GM21737 (cell line): ENCODE results near the gene FRMD8.

ENCODE experiments used
- ATAC-seq: cut with Tn5 transposase; IDR thresholded peaks from one replicate; pipeline ENCODE4 v1.9.1; 2021; ENCODE audit warnings: mild to moderate bottlenecking, moderate library complexity; ENCODE audit not compliant: unreplicated experiment

The FRMD8 gene

GRCh38 chr11:65424205-65425104, 38.0 kb downstream of the FRMD8 start:
- no peak for ATAC-seq

DNA sequence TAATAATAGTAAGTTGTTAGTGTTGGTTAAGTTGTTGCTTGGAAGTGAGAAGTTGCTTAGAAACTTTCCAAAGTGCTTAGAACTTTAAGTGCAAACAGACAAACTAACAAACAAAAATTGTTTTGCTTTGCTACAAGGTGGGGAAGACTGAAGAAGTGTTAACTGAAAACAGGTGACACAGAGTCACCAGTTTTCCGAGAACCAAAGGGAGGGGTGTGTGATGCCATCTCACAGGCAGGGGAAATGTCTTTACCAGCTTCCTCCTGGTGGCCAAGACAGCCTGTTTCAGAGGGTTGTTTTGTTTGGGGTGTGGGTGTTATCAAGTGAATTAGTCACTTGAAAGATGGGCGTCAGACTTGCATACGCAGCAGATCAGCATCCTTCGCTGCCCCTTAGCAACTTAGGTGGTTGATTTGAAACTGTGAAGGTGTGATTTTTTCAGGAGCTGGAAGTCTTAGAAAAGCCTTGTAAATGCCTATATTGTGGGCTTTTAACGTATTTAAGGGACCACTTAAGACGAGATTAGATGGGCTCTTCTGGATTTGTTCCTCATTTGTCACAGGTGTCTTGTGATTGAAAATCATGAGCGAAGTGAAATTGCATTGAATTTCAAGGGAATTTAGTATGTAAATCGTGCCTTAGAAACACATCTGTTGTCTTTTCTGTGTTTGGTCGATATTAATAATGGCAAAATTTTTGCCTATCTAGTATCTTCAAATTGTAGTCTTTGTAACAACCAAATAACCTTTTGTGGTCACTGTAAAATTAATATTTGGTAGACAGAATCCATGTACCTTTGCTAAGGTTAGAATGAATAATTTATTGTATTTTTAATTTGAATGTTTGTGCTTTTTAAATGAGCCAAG, 38.9 kb downstream of the FRMD8 start:
- ATAC-seq = no peak

DNA sequence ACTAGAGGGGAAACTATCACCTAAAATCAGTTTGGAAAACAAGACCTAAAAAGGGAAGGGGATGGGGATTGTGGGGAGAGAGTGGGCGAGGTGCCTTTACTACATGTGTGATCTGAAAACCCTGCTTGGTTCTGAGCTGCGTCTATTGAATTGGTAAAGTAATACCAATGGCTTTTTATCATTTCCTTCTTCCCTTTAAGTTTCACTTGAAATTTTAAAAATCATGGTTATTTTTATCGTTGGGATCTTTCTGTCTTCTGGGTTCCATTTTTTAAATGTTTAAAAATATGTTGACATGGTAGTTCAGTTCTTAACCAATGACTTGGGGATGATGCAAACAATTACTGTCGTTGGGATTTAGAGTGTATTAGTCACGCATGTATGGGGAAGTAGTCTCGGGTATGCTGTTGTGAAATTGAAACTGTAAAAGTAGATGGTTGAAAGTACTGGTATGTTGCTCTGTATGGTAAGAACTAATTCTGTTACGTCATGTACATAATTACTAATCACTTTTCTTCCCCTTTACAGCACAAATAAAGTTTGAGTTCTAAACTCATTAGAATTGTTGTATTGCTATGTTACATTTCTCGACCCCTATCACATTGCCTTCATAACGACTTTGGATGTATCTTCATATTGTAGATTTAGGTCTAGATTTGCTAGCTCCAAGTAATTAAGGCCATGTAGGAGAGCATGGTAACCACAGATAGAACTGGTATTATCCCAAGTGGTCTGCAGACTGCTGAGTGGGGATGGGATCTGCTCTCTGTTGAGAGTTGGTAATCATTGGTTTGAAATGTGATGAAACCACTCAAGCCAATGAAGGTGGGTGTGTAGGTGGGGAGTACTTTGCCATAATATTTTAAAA, 39.8 kb downstream of the FRMD8 start:
- no peak for ATAC-seq

DNA sequence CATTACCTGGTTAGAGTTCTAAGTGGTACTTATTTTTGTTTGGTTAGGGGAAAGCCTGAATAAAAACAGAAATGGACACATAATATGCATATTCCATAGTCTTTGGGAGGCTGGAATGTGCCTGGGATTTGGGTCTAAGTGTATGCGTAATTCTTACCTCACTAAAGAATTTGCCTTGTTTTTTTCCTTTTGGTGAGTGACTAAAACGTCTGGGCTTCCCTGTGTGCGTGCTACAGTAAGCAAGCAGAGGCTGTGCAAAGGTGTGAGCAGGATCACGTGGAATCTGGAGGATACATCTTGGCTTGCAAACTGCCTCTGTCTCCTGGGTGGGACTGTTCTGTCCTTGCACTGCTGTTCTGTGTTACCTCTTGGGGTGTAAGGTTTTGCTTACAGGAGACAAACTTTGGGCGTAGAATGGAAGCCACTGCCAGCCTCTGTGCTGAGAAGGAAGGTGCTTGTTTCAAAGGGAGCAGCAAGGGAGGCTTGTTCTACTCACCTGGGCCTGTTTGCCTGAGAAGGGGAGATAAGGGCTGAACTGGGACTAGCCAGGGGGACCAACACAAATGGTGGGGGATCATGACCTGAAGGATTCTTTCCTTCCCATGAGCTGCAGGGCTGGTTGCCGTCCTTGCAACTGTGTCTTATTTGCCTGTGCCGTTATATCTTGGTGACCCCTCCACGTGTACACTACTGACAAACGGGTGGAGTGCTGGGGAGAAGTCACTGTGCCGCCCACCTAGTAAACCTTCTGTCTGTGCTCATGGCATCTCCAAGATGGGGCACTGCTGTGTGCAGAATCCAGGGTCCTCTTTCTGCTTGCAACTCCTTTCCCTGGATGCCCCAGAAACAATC, 40.6 kb downstream of the FRMD8 start:
- no peak for ATAC-seq

- ATAC-seq = no peak
Measured at GRCh38 chr11:65427691-65428577, 41.5 kb downstream of the FRMD8 start.

DNA sequence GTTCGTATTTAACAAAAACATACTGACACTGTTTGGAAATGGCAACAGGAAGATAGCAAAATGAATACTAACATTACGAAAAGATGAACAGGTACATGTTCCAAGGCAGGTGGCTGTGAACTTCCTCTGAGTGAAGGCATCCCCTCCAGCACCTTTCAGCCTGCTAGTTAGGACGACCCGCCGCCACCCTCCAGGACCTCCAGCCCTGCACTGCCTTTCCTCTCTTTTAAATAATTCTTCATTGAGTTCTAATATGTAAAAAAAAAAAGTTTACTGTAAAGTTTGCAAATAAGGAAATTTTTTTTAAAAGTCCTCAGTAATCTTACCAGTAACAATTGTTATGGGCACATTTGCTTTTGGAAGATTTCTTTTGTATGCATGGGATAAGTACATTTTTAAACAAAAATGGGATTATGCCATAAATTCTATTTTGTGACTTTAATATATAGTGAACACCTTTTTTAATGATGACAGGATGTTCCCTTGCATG, 42.2 kb downstream of the FRMD8 start:
- ATAC-seq = no peak

DNA sequence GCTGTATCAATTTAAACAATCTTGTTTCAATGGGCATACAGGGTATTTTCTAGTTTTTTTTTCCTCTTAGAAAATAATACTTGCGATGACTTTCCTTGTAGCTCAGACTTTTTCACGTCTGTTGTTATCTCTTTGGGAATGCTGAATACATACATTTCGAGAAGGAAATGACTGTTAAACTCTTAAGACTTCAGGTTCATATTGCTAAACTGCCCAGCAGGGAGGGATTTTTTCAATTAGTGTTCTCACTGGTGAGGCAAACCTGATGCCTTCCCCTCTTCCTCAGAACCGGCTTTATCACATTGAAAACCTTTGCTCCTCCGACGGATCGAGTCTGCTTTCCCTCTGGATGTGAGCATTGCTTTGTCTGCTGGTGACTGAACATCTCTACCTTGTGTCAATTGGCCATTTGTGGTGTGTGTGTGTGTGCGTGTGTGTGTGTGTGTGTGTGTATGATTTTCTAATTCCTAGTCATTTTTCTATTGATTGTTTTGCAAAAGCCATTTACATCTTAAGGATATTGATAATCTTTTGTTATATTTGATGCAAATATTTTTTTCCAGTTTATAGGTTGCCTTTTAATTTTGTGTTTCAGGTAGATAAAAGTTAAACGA, 42.7 kb downstream of the FRMD8 start:
- no peak for ATAC-seq

DNA sequence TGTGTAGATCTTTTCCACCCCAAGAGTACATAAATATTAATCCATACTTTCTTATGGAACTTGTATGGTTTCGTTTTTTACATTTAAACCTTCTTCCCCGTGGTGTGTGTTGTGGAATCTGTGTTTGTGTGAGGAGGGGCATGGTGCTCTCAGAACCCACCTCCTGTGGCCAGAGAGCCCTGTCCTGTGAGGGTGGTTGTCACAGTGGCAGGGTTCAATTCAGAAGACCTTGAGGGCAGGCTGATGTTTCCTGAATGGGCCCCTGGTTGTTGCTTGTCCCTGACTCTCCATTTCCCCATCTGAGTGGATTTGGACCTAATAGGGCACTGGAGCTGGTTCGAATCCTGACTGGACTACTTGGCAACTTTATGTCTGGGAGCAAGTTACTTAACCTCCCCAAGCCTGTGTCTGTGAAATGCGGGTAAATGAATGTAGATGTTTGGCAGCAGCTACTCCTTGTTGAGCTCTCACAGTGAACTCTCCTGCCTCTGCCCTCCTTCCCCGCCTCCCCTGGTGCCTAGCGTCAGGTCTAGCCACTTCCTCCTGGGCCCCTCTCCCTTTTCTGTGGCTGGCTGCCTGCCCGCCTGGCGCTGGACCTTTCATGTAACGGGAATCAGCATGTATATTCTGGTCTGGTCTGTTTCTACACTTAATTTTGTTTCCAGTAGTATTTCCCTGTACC, 43.4 kb downstream of the FRMD8 start:
- no peak for ATAC-seq

DNA sequence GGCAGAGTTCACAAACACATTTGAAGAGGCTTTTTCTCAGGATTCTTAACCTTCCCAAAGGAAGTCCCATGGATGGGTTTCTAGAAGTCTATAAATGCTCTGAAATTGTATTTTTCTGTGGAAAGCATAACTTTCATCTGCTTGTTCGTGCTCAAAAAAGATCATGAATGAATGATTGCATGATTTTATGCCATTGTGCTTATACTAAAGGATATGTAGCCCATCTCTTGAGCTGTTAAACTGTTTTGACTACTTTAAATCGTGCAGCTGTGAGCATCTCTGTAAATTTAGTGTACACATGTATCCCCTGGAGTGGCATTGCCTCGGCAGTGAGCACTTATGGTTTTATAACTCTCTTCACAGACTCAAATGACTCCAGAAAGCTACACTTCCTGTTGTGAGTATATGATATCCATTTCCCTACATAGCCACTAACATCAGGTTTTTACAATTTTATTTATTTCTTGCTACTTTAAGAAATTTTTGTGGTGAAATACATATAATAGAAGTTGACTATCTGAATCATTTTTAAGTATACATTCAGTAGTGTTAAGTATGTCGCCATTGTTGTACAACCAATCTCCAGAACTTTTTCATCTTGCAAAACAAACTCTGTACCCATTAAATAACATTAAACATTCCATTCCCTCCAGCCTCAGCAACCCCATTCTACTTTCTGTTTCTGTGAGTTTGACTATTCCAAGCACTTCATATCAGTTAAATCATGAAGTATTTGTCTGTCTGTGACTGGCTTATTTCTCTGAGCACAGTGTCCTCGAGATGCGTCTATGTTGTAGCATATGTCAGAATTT, 44.2 kb downstream of the FRMD8 start:
- no peak for ATAC-seq

- no peak for ATAC-seq
Measured at GRCh38 chr11:65431451-65432099, 45.1 kb downstream of the FRMD8 start.

DNA sequence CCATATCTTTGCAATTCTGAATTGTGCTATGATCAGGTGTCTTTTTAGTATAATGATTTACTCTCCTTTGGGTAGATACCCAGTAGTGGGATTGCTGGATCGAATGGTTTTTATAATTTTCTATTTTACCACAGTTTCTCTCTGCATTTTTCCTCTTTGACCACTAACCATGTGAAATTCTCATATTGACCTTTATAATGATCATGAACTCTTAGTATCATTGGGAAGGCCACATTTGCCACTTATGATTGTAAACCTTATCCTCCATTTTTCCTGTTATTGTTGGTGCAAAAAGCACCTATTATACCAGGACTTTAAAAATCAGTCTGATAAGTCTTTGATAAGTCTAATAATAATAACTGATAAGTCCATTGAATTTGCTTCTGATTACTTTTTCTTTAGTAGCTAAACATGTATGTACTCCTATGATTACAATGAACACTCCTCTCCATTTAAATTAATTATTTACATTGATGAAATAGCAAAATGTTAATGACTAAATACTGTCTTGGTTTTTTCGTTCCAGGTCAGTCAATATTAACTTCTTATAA, 45.7 kb downstream of the FRMD8 start:
- no peak for ATAC-seq

- ATAC-seq = no peak
Measured at GRCh38 chr11:65432686-65433582, 46.5 kb downstream of the FRMD8 start.

DNA sequence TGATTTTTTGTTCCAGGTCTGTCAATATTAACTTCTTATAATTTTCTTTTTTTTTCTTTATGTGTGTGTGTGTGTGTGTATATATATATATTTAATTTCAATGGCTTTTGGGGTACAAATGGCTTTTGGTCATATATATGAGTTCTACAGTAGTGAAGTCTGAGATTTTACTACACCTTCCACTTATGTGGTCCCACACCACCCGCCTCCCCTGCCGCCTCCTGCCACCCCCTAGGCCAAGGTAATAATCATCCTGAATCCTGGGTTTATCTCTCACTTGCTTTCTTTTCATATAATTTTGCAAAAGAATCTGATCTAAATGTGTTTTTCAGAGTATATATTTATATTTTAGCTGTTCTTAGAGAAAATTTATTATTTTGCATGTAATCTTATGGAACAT, 47.2 kb downstream of the FRMD8 start:
- ATAC-seq = no peak

- ATAC-seq = no peak
Measured at GRCh38 chr11:65434057-65434666, 47.7 kb downstream of the FRMD8 start.
